ENCODE results near the gene TRIM9.

TRIM9 gene

DNA sequence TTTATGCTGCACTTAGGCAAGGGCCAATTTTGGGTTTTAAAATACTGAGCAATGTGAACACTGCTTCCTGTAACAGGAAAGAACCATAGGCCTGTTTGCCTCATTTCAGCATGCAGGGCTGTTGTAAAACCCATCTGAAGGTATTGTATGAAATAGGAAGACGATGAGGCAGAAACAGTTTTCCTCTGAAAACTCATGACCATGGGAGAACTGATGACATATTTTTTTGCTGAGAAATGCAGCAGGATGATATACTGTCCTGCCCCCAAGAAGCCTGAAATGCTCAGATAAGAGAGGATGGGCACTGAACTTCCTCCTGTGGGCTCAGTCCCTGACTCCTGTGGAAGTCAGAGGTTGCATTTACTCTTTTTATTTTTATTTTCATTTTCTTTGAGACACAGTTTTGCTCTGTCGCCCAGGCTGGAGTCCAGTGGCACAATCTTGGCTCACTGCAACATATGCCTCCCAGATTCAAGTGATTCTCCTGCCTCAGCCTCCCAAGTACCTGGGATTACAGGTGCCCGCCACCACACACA, 168.0 kb downstream of the TRIM9 start:
- ChIA-PET POLR2A (no interaction called here), CTCF (interaction anchor here (0.8 to 1.0 kb wide), 2 partner anchors 8 to 28 kb away, joined by 3 read pairs; no protein-coding TSS in a partner anchor)
- TF ChIP-seq, protein P1, sequence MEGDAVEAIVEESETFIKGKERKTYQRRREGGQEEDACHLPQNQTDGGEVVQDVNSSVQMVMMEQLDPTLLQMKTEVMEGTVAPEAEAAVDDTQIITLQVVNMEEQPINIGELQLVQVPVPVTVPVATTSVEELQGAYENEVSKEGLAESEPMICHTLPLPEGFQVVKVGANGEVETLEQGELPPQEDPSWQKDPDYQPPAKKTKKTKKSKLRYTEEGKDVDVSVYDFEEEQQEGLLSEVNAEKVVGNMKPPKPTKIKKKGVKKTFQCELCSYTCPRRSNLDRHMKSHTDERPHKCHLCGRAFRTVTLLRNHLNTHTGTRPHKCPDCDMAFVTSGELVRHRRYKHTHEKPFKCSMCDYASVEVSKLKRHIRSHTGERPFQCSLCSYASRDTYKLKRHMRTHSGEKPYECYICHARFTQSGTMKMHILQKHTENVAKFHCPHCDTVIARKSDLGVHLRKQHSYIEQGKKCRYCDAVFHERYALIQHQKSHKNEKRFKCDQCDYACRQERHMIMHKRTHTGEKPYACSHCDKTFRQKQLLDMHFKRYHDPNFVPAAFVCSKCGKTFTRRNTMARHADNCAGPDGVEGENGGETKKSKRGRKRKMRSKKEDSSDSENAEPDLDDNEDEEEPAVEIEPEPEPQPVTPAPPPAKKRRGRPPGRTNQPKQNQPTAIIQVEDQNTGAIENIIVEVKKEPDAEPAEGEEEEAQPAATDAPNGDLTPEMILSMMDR (IDR thresholded peaks at IDR 0.05; ENCODE audit: insufficient read depth, low read length, missing control alignments): no peak
- DNase-seq (ENCODE audit: low read depth, low spot score): no peak
- H3K4me3 ChIP-seq (ENCODE audit: low read depth, low read length): no peak overlapping the region

Measured in AG04449 (cell line).